ENCODE data around the gene LHPP. TPM values are rescaled to one million over a fixed set of nuclear protein-coding genes. Genes with fewer than 3 reads are reported as not detected.

LHPP gene
- total and polyA plus RNA-seq, 8 donors = 12.2 to 26.8 (median 15.0) TPM

DNA sequence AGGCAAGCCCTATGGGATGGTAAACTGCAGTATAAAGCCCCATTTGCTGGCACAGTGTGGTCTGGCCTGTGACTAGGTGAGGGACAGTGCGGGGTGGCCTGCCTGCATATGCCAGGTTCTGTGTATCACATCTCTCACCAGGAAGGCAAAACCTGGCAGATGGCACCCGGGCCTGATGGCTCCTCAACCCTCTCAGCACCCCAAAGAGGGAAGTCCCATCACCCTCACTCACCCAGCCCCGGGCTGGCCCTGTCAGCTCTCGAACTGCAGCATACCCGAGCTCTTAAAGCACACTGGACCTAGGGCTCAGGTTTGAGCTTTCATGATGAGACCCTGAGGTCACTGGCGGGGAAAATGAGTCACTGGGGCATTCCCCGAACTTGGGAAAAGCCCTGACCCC, 130.5 kb downstream of the LHPP start:
- intact Hi-C loops (cut with DNase I) = no loop called here
- Histone ChIP-seq H3K27ac (no peak overlapping the region), H3K36me3 (no peaks in the 10 kb centered on the region), H3K4me1 (peaks cover 0 to 9% of the 10 kb centered on the region in 2 donors), H3K27me3 (no peaks in the 10 kb centered on the region), H3K9me3 (peaks cover 0 to 2% of the 10 kb centered on the region in 2 donors), H3K4me3 (no peak overlapping the region)
- no peak for TF ChIP-seq CTCF (IDR thresholded peaks at IDR 0.05)
- ATAC-seq (no peak), DNase-seq (peak in 1 of 4 donors; percentile 67)

DNA sequence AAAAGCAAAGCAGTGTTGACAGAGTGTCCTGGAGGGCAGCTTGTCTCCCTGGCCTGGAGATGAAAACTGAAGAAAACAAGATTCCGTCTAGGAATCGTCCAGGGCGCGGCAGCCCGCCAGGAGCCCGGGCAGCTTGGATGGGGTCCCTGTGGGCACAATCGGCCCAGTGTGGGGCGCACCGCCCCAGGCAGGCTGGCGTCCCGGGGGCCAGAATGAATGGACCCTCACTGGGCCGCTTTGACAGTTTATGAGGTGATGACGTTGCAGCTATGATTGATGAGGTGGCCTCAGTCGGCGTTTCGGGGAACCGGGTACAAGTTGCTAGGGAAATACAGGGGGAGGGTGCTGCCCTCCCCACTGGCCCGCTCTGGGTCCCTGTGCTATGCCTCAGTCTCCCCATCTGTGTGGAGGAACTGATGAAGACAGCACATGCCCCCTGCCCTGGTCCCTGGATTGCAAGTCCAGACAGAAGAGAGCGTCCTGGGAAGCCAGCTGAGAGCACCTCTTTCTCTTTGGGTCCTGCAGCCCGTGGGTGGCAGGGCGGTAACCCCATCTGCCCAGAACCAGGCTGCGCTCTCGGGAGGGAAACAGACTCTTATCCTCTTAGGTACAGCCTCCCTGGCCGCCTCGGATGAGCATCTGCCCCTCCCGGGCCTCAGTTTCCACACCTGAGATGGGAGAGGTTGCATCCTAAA, 131.3 kb downstream of the LHPP start:
- peaks cover 0 to 2% of the 10 kb centered on the region in 2 donors for H3K9me3 ChIP-seq
- intact Hi-C loops (cut with DNase I) = no loop called here
- no peak overlapping the region for H3K4me3 ChIP-seq
- ATAC-seq (no peak), DNase-seq (peak in 1 of 4 donors; percentile 64)
- no peaks in the 10 kb centered on the region for H3K36me3 ChIP-seq
- no peak for TF ChIP-seq CTCF (IDR thresholded peaks at IDR 0.05)
- no peaks in the 10 kb centered on the region for H3K27me3 ChIP-seq
- peaks cover 0 to 9% of the 10 kb centered on the region in 2 donors for H3K4me1 ChIP-seq
- no peak overlapping the region for H3K27ac ChIP-seq

DNA sequence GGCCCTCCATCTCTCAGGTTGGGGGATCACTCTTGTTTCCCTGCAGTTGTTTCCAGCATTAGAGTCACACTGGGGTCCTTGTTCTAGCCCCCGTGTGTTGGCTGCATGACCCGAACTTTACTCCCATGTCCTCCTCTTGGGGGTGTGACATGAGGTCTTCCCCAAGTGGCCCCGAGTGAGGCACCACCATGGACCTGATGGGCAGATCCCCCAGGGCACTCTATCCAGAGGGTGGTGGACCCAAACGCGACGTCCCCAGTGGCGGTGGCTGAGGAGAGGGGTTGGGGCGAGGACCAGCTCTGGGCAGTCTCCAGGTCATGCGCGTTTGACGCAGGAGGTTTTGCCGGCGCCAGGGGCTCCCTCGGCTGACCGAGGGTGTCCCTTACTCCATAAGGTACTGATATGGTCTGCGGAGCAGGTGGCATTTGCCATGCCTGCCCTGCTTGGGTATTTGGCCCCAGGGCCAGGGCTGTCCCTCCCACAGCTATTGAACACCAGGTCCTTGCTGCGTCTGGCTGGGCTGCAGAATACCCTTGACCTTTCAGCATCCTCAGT, 131.9 kb downstream of the LHPP start:
- no peak for ATAC-seq
- no peak overlapping the region for H3K4me3 ChIP-seq
- H3K27ac ChIP-seq = no peak overlapping the region
- intact Hi-C loops (cut with DNase I) = no loop called here
- no peak for TF ChIP-seq CTCF (IDR thresholded peaks at IDR 0.05)
- DNase-seq = peak in 1 of 4 donors; percentile 74
- H3K27me3 ChIP-seq = no peaks in the 10 kb centered on the region
- H3K9me3 ChIP-seq = peaks cover 0 to 2% of the 10 kb centered on the region in 2 donors
- H3K36me3 ChIP-seq = no peaks in the 10 kb centered on the region
- peaks cover 0 to 7% of the 10 kb centered on the region in 2 donors for H3K4me1 ChIP-seq

DNA sequence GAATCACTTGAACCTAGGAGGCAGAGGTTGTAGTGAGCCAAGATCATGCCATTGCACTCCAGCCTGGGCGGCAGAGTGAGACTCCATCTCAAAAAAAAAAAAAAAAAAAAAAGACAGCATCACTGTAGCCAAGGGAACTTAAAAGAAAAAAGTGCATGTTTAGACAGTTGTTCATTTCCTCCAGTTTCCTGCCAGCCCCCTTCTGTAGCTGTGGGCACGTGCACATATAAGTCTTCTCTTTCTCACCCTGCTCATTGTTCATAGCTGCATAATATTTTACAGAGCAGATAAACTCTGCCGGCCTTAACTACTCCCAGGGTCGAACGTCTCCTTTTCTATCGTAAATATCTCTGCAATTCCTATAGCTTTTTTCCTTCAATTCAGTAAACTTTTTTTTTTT, 132.6 kb downstream of the LHPP start:
- Histone ChIP-seq H3K4me3 (no peak overlapping the region), H3K36me3 (no peaks in the 10 kb centered on the region), H3K9me3 (peaks cover 0 to 2% of the 10 kb centered on the region in 2 donors), H3K27ac (no peak overlapping the region), H3K27me3 (no peaks in the 10 kb centered on the region), H3K4me1 (peaks cover 0 to under 1% of the 10 kb centered on the region in 2 donors)
- intact Hi-C loops (cut with DNase I) = no loop called here
- ATAC-seq = no peak
- no peak for DNase-seq
- no peak for TF ChIP-seq CTCF (IDR thresholded peaks at IDR 0.05)

GRCh38 chr10:124595143-124595883, 133.7 kb downstream of the LHPP start:
- DNase-seq = peak in 1 of 4 donors; percentile 39
- ATAC-seq = no peak
- Histone ChIP-seq H3K4me1 (no peaks in the 10 kb centered on the region), H3K36me3 (no peaks in the 10 kb centered on the region), H3K27ac (no peak overlapping the region), H3K4me3 (no peak overlapping the region), H3K9me3 (peaks cover 0 to 2% of the 10 kb centered on the region in 2 donors), H3K27me3 (no peaks in the 10 kb centered on the region)
- no peak for TF ChIP-seq CTCF (IDR thresholded peaks at IDR 0.05)
- intact Hi-C loops (cut with DNase I) = no loop called here

All from left lung (tissue), 10 donors.